ENCODE data around the gene AFAP1L1.
"Not testable (repeated sequence)": the region's sequence is repeated elsewhere in the genome, so short reads cannot be mapped to it uniquely, and the experiment has no call there.

Gene AFAP1L1

GRCh38 chr5:149387081-149387631, 115.5 kb downstream of the AFAP1L1 start:
- DNase-seq (ENCODE audit: extremely low read depth in 1 of 2, low read depth in 1 of 2) = no peak

DNA sequence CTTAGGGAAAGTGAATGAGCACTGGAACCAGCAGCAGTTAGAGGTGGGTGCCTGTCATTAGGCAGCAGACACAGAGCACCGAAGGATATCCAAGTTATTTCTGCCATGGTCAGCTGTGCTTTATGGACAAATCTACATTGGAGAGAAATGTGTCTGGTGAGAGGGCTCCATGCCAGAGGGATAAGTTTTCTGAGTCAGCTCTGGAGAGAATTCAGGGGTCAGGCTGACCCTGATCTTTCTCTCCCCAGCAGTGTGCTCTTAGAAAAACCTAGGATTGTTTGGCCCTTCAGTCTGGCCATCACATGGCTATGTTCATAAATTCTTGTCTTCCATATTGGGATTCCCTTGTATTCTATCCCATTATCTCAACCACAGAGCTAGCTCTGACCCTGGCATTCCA, 116.3 kb downstream of the AFAP1L1 start:
- no peak for DNase-seq (ENCODE audit: extremely low read depth in 1 of 2, low read depth in 1 of 2)

GRCh38 chr5:149388498-149389190, 117.0 kb downstream of the AFAP1L1 start:
- DNase-seq (ENCODE audit: extremely low read depth in 1 of 2, low read depth in 1 of 2) = no peak

DNA sequence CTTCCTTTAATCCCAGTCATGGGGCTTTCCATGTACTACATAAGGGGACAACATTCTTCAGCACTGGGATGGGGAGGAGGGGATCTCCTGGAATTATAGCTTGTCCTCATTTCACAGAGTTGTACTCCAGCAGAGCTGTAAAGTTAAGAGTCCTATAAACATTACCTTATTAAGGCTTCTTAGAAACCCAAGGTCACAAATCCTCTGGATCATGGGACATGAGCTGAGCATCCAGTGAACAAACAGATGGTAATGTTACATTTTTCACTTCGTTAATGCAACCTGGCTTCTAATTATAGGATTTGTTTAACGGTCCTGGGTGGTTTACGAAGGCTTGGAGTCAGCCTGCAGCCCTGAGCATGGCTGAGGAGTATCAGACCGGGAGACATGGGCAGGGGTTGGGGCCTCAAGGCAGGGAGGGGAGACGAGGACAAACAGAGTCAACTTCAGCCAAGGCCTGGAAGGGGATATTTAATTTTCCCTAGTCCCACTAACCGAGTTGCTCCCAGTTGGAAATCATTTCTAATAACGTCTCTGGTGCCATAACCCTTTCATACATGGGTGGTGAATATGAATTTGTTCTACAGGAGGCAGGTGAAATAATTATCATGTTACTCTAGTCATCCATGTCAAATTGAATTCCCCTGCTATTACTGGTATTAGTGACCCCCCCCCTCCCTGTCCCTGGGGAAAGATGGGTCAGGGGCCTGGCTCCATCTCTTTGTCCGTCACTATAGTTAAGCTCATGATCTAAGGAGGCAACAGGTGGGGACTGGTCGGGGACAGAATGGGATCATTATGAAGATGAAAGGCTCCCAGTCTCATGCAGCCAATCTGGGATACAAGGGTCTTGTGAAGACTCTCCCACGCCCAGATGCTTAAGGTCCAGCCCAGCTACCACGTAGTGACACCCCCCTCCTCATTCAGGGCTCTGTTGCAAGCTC, 118.2 kb downstream of the AFAP1L1 start:
- no peak for DNase-seq (ENCODE audit: extremely low read depth in 1 of 2, low read depth in 1 of 2)

- DNase-seq (ENCODE audit: extremely low read depth in 1 of 2, low read depth in 1 of 2) = not testable (repeated sequence)
These were observed 119.4 kb downstream of the AFAP1L1 start for GRCh38 chr5:149391076-149391475.

Measured in stimulated activated CD8-positive, alpha-beta memory T cell treated with anti-CD3 and anti-CD28 coated beads, Interleukin-7, amount 100 ng/mL, for 48 hours (primary cell).